BE2C (cell line): ENCODE measurements around the gene SARDH.
A peak's percentile ranks its signal among the peaks of the same experiment; 100 is the strongest.

Source experiments
- DNase-seq: peaks from one replicate; pipeline ENCODE4 v3.0.0-alpha.2; 2020
- H3K27me3 ChIP-seq: fragments of 250-450 bp; sonication (Bioruptor Pico); 2 replicates; pipeline ENCODE4 v1.5.1; 2020; ENCODE audit warnings: mild to moderate bottlenecking
- H3K36me3 ChIP-seq: fragments of 250-450 bp; sonication (Bioruptor Pico); 2 replicates; pipeline ENCODE4 v1.5.1; 2020; ENCODE audit warnings: mild to moderate bottlenecking
- H3K4me1 ChIP-seq: fragments of 250-450 bp; sonication (Bioruptor Pico); 2 replicates; pipeline ENCODE4 v1.5.1; 2020
- H3K4me3 ChIP-seq: 2 replicates; pipeline ENCODE4 v1.5.1; 2011; ENCODE audit warnings: low read depth, low read length
- H3K9me3 ChIP-seq: fragments of 250-450 bp; sonication (Bioruptor Pico); 2 replicates; pipeline ENCODE4 v1.5.1; 2020
- CTCF ChIP-seq: IDR thresholded peaks from 2 replicates; pipeline ENCODE4 v1.5.1; 2012; ENCODE audit warnings: mild to moderate bottlenecking, low read depth, low read length

The SARDH gene

GRCh38 chr9:133714606-133715294 is 23.4 kb downstream of the SARDH start:
- no peak for TF ChIP-seq CTCF
- H3K4me3 ChIP-seq = no peak overlapping the region
- H3K36me3 ChIP-seq = no peaks in the 10 kb centered on the region
- peak; percentile 90 for DNase-seq
- no peaks in the 10 kb centered on the region for H3K27me3 ChIP-seq
- peaks cover 47% of the 10 kb centered on the region for H3K4me1 ChIP-seq
- H3K9me3 ChIP-seq = no peaks in the 10 kb centered on the region

- no peak for TF ChIP-seq CTCF
- Histone ChIP-seq H3K36me3 (no peaks in the 10 kb centered on the region), H3K4me1 (peaks cover 53% of the 10 kb centered on the region), H3K9me3 (no peaks in the 10 kb centered on the region), H3K4me3 (no peak overlapping the region), H3K27me3 (no peaks in the 10 kb centered on the region)
- peak; percentile 15 for DNase-seq
These were observed 24.1 kb downstream of the SARDH start for GRCh38 chr9:133713960-133714495.

- no peaks in the 10 kb centered on the region for H3K27me3 ChIP-seq
- no peaks in the 10 kb centered on the region for H3K9me3 ChIP-seq
- H3K36me3 ChIP-seq = no peaks in the 10 kb centered on the region
- no peak for TF ChIP-seq CTCF
- H3K4me3 ChIP-seq = no peak overlapping the region
- peaks cover 59% of the 10 kb centered on the region for H3K4me1 ChIP-seq
- peak; percentile 15 for DNase-seq
These were observed 24.8 kb downstream of the SARDH start for GRCh38 chr9:133713150-133713959.

GRCh38 chr9:133712221-133713100 is 25.7 kb downstream of the SARDH start:
- Histone ChIP-seq H3K27me3 (no peaks in the 10 kb centered on the region), H3K4me3 (no peak overlapping the region), H3K9me3 (no peaks in the 10 kb centered on the region), H3K36me3 (no peaks in the 10 kb centered on the region), H3K4me1 (peaks cover 60% of the 10 kb centered on the region)
- DNase-seq = peak; percentile 4
- TF ChIP-seq CTCF = no peak

- no peak overlapping the region for H3K4me3 ChIP-seq
- TF ChIP-seq CTCF = no peak
- no peaks in the 10 kb centered on the region for H3K9me3 ChIP-seq
- DNase-seq = peak; percentile 16
- H3K36me3 ChIP-seq = no peaks in the 10 kb centered on the region
- peaks cover 58% of the 10 kb centered on the region for H3K4me1 ChIP-seq
- H3K27me3 ChIP-seq = no peaks in the 10 kb centered on the region
These were observed 26.5 kb downstream of the SARDH start for GRCh38 chr9:133711428-133712220.
